ENCODE results near the gene ZHX3. TPM values are rescaled to one million over a fixed set of nuclear protein-coding genes. Genes with fewer than 3 reads are reported as not detected.

Gene ZHX3
- polyA plus RNA-seq, 3 donors = 0.58 to 3.2 (median 1.1) TPM

GRCh38 chr20:41364967-41365765 lies 47.6 kb upstream of the ZHX3 start:
- Histone ChIP-seq H3K36me3 (replicated peaks in 1 of 2; ENCODE audit: control insufficient read depth in 1 of 2, insufficient read depth in 2 of 2, low read length in 2 of 2) (no peaks in the 10 kb centered on the region), H3K4me2 (replicated peaks; ENCODE audit: extremely low read depth, low read length, poor library complexity, severe bottlenecking) (no peak overlapping the region), H3K4me1 (ENCODE audit: control insufficient read depth in 1 of 2, insufficient read depth in 2 of 2, low read length in 2 of 2) (no peaks in the 10 kb centered on the region), H3K9me3 (replicated peaks in 1 of 2; ENCODE audit: control insufficient read depth in 1 of 2, insufficient read depth in 1 of 2, low read length in 2 of 2) (no peaks in the 10 kb centered on the region), H2AFZ (ENCODE audit: insufficient read depth, low read depth, low read length, poor library complexity, severe bottlenecking) (no peak overlapping the region), H3K27ac (ENCODE audit: low read depth in 1 of 2, low read length in 2 of 2) (no peak overlapping the region), H4K20me1 (ENCODE audit: insufficient read depth, low read length) (no peaks in the 10 kb centered on the region), H3K4me3 (replicated peaks in 1 of 3; ENCODE audit: low read depth in 2 of 3, low read length in 3 of 3) (no peak overlapping the region), H3K79me2 (ENCODE audit: insufficient read depth, low read length) (no peaks in the 10 kb centered on the region), H3K27me3 (ENCODE audit: control insufficient read depth in 2 of 2, insufficient read depth in 2 of 2, low read length in 2 of 2) (peaks cover 17 to 37% of the 10 kb centered on the region in 2 donors), H3K9ac (ENCODE audit: insufficient read depth, low read length, poor library complexity, severe bottlenecking) (no peak overlapping the region)
- Mint-ChIP-seq H3K4me3 (peak overlapping the region in 1 of 2 donors; percentile 75), H3K27me3 (ENCODE audit: low read depth in 3 of 3) (peaks cover 37 to 61% (median 43%) of the 10 kb centered on the region in 3 donors), H3K27ac (peak overlapping the region in 1 of 7 donors; percentile 28), H3K36me3 (no peaks in the 10 kb centered on the region), H3K4me1 (peaks cover 4% of the 10 kb centered on the region), H3K9me3 (peaks cover 0 to 9% (median under 1%) of the 10 kb centered on the region in 7 donors)
- DNase-seq = no peak
- 85% methylated on average over 19 of the region's 19 CpGs for WGBS (ENCODE audit: insufficient coverage)
- TF ChIP-seq, protein P1, sequence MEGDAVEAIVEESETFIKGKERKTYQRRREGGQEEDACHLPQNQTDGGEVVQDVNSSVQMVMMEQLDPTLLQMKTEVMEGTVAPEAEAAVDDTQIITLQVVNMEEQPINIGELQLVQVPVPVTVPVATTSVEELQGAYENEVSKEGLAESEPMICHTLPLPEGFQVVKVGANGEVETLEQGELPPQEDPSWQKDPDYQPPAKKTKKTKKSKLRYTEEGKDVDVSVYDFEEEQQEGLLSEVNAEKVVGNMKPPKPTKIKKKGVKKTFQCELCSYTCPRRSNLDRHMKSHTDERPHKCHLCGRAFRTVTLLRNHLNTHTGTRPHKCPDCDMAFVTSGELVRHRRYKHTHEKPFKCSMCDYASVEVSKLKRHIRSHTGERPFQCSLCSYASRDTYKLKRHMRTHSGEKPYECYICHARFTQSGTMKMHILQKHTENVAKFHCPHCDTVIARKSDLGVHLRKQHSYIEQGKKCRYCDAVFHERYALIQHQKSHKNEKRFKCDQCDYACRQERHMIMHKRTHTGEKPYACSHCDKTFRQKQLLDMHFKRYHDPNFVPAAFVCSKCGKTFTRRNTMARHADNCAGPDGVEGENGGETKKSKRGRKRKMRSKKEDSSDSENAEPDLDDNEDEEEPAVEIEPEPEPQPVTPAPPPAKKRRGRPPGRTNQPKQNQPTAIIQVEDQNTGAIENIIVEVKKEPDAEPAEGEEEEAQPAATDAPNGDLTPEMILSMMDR (IDR thresholded peaks at IDR 0.05) = no peak
- intact Hi-C loops (cut with micrococcal nuclease) = no loop called here

GRCh38 chr20:41364236-41364855 lies 46.8 kb upstream of the ZHX3 start:
- no peak overlapping the region for H3K9ac ChIP-seq (ENCODE audit: insufficient read depth, low read length, poor library complexity, severe bottlenecking)
- H3K36me3 ChIP-seq (replicated peaks in 1 of 2; ENCODE audit: control insufficient read depth in 1 of 2, insufficient read depth in 2 of 2, low read length in 2 of 2) = no peaks in the 10 kb centered on the region
- no peak overlapping the region for H3K27ac Mint-ChIP-seq
- H3K9me3 ChIP-seq (replicated peaks in 1 of 2; ENCODE audit: control insufficient read depth in 1 of 2, insufficient read depth in 1 of 2, low read length in 2 of 2) = no peaks in the 10 kb centered on the region
- DNase-seq = no peak
- no peaks in the 10 kb centered on the region for H4K20me1 ChIP-seq (ENCODE audit: insufficient read depth, low read length)
- H3K9me3 Mint-ChIP-seq = peaks cover 0 to 8% (median 0%) of the 10 kb centered on the region in 7 donors
- H3K79me2 ChIP-seq (ENCODE audit: insufficient read depth, low read length) = no peaks in the 10 kb centered on the region
- H2AFZ ChIP-seq (ENCODE audit: insufficient read depth, low read depth, low read length, poor library complexity, severe bottlenecking) = no peak overlapping the region
- TF ChIP-seq, protein P1 (IDR thresholded peaks at IDR 0.05) = no peak
- H3K4me3 ChIP-seq (replicated peaks in 1 of 3; ENCODE audit: low read depth in 2 of 3, low read length in 3 of 3) = no peak overlapping the region
- intact Hi-C loops (cut with micrococcal nuclease) = no loop called here
- no peak overlapping the region for H3K4me2 ChIP-seq (replicated peaks; ENCODE audit: extremely low read depth, low read length, poor library complexity, severe bottlenecking)
- WGBS (ENCODE audit: insufficient coverage) = 71% methylated on average over 10 of the region's 13 CpGs
- peaks cover 17 to 37% of the 10 kb centered on the region in 2 donors for H3K27me3 ChIP-seq (ENCODE audit: control insufficient read depth in 2 of 2, insufficient read depth in 2 of 2, low read length in 2 of 2)
- no peak overlapping the region for H3K27ac ChIP-seq (ENCODE audit: low read depth in 1 of 2, low read length in 2 of 2)
- H3K4me1 ChIP-seq (ENCODE audit: control insufficient read depth in 1 of 2, insufficient read depth in 2 of 2, low read length in 2 of 2) = no peaks in the 10 kb centered on the region
- H3K4me1 Mint-ChIP-seq = no peaks in the 10 kb centered on the region
- no peak overlapping the region for H3K4me3 Mint-ChIP-seq
- peaks cover 37 to 55% (median 45%) of the 10 kb centered on the region in 3 donors for H3K27me3 Mint-ChIP-seq (ENCODE audit: low read depth in 3 of 3)
- no peaks in the 10 kb centered on the region for H3K36me3 Mint-ChIP-seq

All from CD14-positive monocyte (primary cell).